AG10803 (cell line): Measurements from ENCODE around the gene FOXRED1.

Experiments
- DNase-seq: peaks from one replicate; pipeline ENCODE4 v3.0.0; 2010; ENCODE audit warnings: low read depth
- H3K4me3 ChIP-seq: 2 replicates; pipeline ENCODE4 v1.5.1; 2011; ENCODE audit warnings: mild to moderate bottlenecking, low read length, control low read depth
- CTCF ChIP-seq: conservative IDR thresholded peaks from 2 replicates; pipeline ENCODE4 v1.5.1; 2011; ENCODE audit warnings: mild to moderate bottlenecking, low read length, control low read depth, inconsistent platforms

Gene FOXRED1

GRCh38 chr11:126318574-126319373, 49.8 kb downstream of the FOXRED1 start:
- peak overlapping the region; percentile 52 for H3K4me3 ChIP-seq
- peak; percentile 98 for DNase-seq
- no peak for TF ChIP-seq CTCF

- H3K4me3 ChIP-seq: no peak overlapping the region
- DNase-seq: peak; percentile 36
- no peak for TF ChIP-seq CTCF
Measured at GRCh38 chr11:126319374-126319740, 50.4 kb downstream of the FOXRED1 start.

GRCh38 chr11:126322996-126323395, 54.0 kb downstream of the FOXRED1 start:
- no peak overlapping the region for H3K4me3 ChIP-seq
- no peak for TF ChIP-seq CTCF

DNA sequence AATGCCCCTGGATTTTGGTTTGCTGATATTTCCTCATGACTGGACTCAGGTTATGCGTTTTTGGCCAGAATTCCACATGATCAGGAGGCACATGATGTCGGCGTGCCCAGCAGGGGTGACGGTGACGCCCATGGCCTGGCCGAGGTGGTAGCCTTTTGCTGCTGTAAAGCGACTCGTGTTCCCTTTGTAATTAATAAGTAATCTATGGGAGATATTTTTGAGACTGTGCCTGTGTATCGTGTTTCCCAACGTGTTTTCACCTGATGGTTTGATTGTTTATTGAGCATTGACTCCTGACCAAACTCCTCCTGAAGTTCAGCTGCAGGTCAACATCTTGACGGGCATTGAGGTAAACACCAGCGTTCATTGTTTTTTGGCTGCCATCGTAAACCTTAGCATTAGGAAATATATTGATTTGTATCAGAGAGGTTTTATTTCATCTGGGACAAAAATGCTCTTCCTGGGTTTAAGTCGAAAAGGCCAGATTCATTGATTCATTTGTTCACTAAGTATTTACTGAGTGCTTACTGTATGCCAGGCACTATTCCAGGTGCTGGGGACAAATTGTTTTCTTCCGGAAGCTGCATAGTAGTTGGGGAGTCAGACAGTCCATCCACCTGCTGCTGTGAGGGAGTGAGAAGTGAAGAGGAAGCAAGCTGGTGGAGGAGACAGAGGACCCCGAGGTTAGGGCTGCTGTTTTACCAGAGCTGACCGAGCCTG, 58.5 kb downstream of the FOXRED1 start:
- H3K4me3 ChIP-seq: no peak overlapping the region
- no peak for DNase-seq
- no peak for TF ChIP-seq CTCF

More at GRCh38 chr11:126322996-126323395, 54.0 kb downstream of the FOXRED1 start:
- peak; percentile 38 for DNase-seq
